Hematopoietic multipotent progenitor cell treated with erythropoietin and hydrocortisone succinate and interleukin-3 and kit ligand, for 15 days (in vitro differentiated cells): ENCODE results near the gene ARL10.

Source experiments
- DNase-seq: peaks from one replicate; pipeline ENCODE4 v3.0.0-alpha.2; 2015; ENCODE audit warnings: low spot score

The ARL10 gene

GRCh38 chr5:176410486-176411180 is 45.3 kb downstream of the ARL10 start:
- DNase-seq = no peak

GRCh38 chr5:176412517-176413254 is 47.4 kb downstream of the ARL10 start:
- no peak for DNase-seq

DNA sequence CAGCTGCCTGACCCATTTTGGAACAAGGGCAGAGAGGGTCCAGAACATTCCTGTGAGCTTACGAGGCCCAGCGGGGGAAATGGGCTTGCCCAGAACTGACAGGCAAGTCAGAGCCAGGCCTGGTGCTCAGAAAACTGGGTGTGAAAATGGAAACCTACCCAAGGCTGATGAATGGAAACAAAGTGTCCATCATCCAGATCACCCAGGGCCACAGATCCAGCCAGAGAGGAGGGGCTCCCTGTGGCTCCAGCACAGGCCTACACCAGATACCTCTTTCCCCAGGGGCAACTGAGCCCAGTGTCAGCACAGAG is 47.9 kb downstream of the ARL10 start:
- DNase-seq = no peak

- no peak for DNase-seq
Observed at GRCh38 chr5:176413709-176414191, 48.5 kb downstream of the ARL10 start.

- DNase-seq = no peak
Observed at GRCh38 chr5:176414704-176415103, 49.4 kb downstream of the ARL10 start.

DNA sequence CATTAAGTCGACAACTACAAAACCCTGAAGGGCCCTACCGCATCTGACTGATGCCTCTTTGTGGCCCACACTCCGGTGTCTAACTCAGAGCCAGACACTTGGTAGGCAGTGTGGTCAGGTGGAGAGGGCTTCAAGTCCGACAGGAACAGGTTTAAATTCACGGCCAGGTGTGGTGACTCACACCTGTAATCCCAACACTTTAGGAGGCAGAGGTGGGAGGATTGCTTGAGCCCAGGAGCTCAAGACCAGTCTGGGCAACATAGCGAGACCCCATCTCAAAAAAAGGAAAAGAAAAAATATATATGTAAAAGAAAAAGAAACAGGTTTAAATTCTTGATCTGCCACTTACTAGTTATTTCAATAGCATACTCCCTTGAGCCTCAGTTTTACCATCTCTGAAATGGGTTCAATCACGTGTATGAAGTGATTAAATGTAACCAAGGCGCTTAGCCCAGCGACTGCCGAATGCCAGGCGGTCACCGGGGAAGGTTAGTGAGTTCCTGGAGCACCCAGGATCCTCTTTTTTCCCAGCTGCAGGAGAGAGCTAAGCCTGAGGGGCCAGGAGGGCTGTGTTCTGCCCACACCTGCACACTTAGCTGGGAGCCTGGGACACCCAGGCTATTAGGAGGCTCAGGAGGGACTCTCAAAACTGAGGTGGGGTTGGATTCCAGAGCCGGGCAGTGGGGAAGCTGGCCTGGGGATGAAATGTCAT is 50.1 kb downstream of the ARL10 start:
- no peak for DNase-seq

- DNase-seq = peak; percentile 91
Observed at GRCh38 chr5:176415952-176416924, 51.0 kb downstream of the ARL10 start, which contains the start of gene CLTB. TSS of gene CLTB (minus strand) at chr5:176416539. CDS start at chr5:176416363, 176 bp downstream.

DNA sequence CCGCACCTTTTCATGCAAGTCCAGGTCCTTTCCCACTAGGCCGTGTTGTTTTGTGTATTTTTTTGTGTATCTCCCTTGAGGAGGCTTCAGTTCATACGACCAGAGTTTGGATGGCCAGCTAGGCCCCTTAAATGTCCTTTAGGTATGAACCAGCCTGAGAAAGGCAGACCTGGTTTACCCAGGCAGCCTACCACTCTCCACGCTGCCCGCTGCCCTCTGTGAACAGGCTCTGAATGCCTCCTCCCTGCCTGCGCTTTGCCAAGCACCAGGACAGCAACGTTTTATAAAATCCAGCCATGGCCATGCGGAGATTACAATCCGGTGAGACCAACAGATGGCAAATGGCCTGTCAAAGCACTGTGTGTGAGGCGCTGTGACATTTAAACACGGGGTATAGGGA is 51.7 kb downstream of the ARL10 start:
- DNase-seq = no peak

DNA sequence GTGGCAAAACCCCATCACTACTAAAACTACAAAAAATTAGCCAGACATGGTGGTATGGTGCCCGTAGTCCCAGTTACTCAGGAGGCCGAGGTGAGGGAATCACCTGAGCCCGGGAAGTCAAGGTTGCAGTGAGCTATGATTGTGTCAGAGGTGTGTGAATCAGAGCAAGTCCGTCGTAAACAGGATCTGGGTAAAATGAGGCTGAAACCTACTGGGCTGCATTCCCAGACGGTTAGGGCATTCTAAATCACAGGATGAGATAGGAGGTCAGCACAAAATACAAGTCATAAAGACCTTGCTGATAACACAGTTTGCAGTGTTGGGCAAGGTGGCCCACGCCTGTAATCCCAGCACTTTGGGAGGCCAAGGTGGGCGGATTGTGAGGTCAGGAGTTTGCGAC is 53.0 kb downstream of the ARL10 start:
- DNase-seq = no peak

- DNase-seq = no peak
Observed at GRCh38 chr5:176420086-176420485, 54.8 kb downstream of the ARL10 start.

DNA sequence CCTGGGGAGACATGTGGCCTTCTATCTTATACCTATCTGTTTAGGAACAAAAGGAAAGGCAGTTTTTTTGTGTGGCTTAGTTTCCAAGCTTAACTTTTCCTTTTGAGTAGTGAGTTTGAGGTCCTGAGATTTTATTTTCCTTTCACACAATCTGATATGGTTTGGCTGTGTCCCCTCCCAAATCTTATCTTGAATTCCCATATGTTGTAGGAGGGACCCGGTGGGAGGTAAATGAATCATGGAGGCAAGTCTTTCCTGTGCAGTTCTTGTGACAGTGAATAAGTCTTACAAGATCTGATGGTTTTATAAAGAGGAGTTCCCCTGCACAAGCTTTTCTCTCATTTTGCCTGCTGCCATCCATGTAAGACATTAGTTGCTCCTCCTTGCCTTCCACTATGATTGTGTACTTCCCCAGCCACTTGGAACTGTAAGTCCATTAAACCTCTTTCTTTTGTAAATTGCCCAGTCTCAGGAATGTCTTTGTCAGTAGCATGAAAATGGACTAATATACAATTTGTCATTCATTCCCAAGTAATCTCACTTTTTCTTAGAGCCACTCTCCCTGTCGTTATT is 55.8 kb downstream of the ARL10 start:
- DNase-seq = no peak

GRCh38 chr5:176424181-176424580 is 58.9 kb downstream of the ARL10 start:
- DNase-seq = no peak

- DNase-seq = no peak
Observed at GRCh38 chr5:176425138-176425537, 59.9 kb downstream of the ARL10 start.

- no peak for DNase-seq
Observed at GRCh38 chr5:176425791-176426190, 60.5 kb downstream of the ARL10 start.

GRCh38 chr5:176426876-176427275 is 61.6 kb downstream of the ARL10 start:
- no peak for DNase-seq

GRCh38 chr5:176427971-176428370 is 62.7 kb downstream of the ARL10 start:
- DNase-seq = no peak

DNA sequence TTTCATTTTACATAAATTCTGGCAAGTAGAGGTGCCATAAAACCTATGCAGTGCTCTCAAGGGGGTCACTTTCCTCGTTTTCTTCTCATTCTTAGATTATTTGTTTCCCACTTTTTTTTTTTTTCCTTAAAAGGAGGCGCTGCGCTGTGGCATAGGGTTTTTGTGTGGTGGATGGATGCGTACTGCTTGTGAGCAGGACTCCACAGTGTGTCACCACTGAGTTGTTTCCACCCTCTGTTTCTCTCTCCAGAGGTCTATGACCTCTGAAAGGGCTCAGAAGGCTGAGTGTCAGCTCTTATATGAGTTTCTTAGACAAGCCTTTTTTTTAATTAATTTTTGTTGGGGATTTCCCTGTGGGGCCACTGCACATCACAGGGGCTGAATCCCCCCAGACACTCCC is 64.7 kb downstream of the ARL10 start:
- DNase-seq = no peak
